Adrenal gland (tissue), 5 donors: Measurements from ENCODE around the gene CXCL3.

Experiments
- POLR2A ChIP-seq, 2 donors: fragments of 450-650 bp; IDR thresholded peaks; one replicate each; pipeline ENCODE4 v1.6.1; 2017; ENCODE audit warnings: antibody characterized with exemption in 2 of 2, mild to moderate bottlenecking in 2 of 2, moderate library complexity in 1 of 2
- TF ChIP-seq, protein P1 (sequence below), 6 experiments: fragments of 450-650 bp in 4 of 6; fragments of 200-600 bp in 2 of 6; sonication (generic) in 1 of 6; IDR thresholded peaks; 1 replicate in 5 of 6; 2 replicates in 1 of 6; pipeline versions ENCODE4 v1.5.1 to v1.8.0; 2016 to 2021; ENCODE audit warnings: antibody characterized with exemption in 6 of 6, mild to moderate bottlenecking in 2 of 6, moderate library complexity in 1 of 6
- donor health status: DM: no; HTN: no; CAD: no.

DNA sequence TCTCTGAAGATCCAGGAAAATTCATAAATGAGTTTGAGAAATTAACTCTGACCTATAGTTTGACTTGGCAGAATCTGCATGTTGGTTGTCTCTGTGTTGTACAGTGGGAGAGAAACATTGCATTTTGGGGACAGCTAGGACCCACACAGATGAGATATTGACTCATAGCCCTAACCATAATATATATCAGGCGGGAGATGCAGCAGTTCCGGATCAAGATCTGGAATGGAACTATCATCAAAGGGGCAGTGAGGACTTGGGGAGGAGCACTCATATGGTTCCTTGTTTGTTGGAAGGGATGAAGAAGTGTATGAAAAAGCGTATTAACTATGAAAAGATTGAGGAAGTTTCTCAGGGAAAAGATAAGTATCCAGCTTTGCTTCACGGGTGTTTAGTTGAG, 46.5 kb upstream of the CXCL3 start:
- TF ChIP-seq, protein P1, sequence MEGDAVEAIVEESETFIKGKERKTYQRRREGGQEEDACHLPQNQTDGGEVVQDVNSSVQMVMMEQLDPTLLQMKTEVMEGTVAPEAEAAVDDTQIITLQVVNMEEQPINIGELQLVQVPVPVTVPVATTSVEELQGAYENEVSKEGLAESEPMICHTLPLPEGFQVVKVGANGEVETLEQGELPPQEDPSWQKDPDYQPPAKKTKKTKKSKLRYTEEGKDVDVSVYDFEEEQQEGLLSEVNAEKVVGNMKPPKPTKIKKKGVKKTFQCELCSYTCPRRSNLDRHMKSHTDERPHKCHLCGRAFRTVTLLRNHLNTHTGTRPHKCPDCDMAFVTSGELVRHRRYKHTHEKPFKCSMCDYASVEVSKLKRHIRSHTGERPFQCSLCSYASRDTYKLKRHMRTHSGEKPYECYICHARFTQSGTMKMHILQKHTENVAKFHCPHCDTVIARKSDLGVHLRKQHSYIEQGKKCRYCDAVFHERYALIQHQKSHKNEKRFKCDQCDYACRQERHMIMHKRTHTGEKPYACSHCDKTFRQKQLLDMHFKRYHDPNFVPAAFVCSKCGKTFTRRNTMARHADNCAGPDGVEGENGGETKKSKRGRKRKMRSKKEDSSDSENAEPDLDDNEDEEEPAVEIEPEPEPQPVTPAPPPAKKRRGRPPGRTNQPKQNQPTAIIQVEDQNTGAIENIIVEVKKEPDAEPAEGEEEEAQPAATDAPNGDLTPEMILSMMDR (IDR thresholded peaks at IDR 0.05), result no peak
- no peak for TF ChIP-seq POLR2A (IDR thresholded peaks at IDR 0.05)
